Kidney (tissue), 14 donors: ENCODE results near the gene MAPKAP1. TPM values are rescaled to one million over a fixed set of nuclear protein-coding genes. Genes with fewer than 3 reads are reported as not detected.

ENCODE experiments used
- DNase-seq, 5 donors: peaks; one replicate each; pipeline ENCODE4 v3.0.0-alpha.2; 2013 to 2020
- FAIRE-seq: peaks from 2 replicates; lab custom pipeline; 2012; peaks lifted over from hg19 to GRCh38; lab: Jason Lieb, UNC
- H3K27ac ChIP-seq, 2 donors: one replicate each; pipeline ENCODE4 v1.7.0; 2013; ENCODE audit warnings: low read depth in 2 of 2, low read length in 2 of 2, inconsistent platforms in 1 of 2
- H3K27me3 ChIP-seq: one replicate; pipeline ENCODE4 v1.7.1; 2013; ENCODE audit warnings: low read length, inconsistent platforms; ENCODE audit not compliant: control insufficient read depth, insufficient read depth
- H3K36me3 ChIP-seq, 3 donors: one replicate each; pipeline versions ENCODE4 v1.7.0 to v1.7.1; 2013; ENCODE audit warnings: low read length in 3 of 3, control low read depth in 1 of 3, inconsistent platforms in 1 of 3; ENCODE audit not compliant: insufficient read depth in 3 of 3, control insufficient read depth in 2 of 3
- H3K4me1 ChIP-seq, 3 donors: one replicate each; pipeline versions ENCODE4 v1.7.0 to v1.7.1; 2013; ENCODE audit warnings: low read length in 3 of 3, inconsistent platforms in 1 of 3, low read depth in 1 of 3; ENCODE audit not compliant: control insufficient read depth in 2 of 3, insufficient read depth in 2 of 3
- H3K4me3 ChIP-seq, 3 donors: one replicate each; pipeline versions ENCODE4 v1.7.0 to v1.8.1; 2013; ENCODE audit warnings: low read length in 3 of 3, control low read depth in 1 of 3, inconsistent platforms in 1 of 3
- H3K9ac ChIP-seq, 3 donors: one replicate each; pipeline versions ENCODE4 v1.7.0 to v1.7.1; 2013; ENCODE audit warnings: low read length in 3 of 3, control low read depth in 1 of 3, inconsistent platforms in 1 of 3
- H3K9me3 ChIP-seq, 3 donors: one replicate each; pipeline versions ENCODE4 v1.7.0 to v1.7.1; 2013; ENCODE audit warnings: low read length in 3 of 3, control low read depth in 1 of 3, inconsistent platforms in 1 of 3; ENCODE audit not compliant: control insufficient read depth in 2 of 3, insufficient read depth in 1 of 3
- intact Hi-C: fragments of 100-400 bp; cut with DNase I; formaldehyde crosslinking; loops from one replicate; pipeline ENCODE4 v1.11.1; 2022
- polyA plus RNA-seq: library from polyadenylated mRNA; stranded (reverse); fragments of 350-450 nt; fragmentation: Illumina TruSeq; extraction: RNeasy Lipid Tissue Mini Kit (QIAGEN cat#74804); gene quantifications from one replicate; pipeline ENCODE4 v1.2.3, GENCODE V29; 2014; ENCODE audit warnings: low read depth, low replicate concordance; ENCODE audit not compliant: insufficient read depth
- total RNA-seq: library from RNA; stranded (reverse); fragmentation: NEBNext Ultra II Directional; extraction: Animal tissue kit (Norgen Biotek cat#: 25700); gene quantifications from one replicate; pipeline ENCODE4 v1.2.1, GENCODE V29; 2021
- TF ChIP-seq, protein P1 (sequence below): IDR thresholded peaks from 3 replicates; pipeline ENCODE4 v1.5.1; 2012; ENCODE audit warnings: mild to moderate bottlenecking, moderate library complexity, borderline replicate concordance; ENCODE audit not compliant: insufficient read depth; ENCODE audit errors: extremely low read depth
- donor health status: control.
- donor health status: control.
- donor health status: control.
- donor health status: control.
- donor health status: control.
- donor health status: DM: yes; HTN: yes; CAD: no.
- donor health status: Normal renal cell carcinoma (clear cell type).

The MAPKAP1 gene
- total and polyA plus RNA-seq, 2 donors from 2014 or later, result 70.5 to 99.4 TPM

DNA sequence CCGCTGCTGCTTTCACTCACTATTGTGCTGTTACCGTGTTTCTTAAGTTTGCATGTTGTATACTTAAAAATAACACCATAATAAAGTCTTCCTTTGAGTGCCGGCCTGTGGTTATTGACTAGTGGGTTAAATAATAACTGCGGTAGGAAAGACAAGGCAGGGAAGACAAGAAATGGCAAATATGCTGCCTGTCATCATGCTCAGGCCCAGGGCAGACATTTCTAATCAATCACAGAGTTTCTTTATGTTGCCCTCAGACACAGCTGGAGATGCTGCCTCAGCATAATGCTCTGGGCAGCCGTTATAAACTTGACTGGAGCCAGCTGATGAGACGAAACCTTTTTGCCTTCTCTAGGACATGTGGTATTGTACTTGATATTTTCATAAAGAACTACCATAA, 230.4 kb downstream of the MAPKAP1 start:
- Histone ChIP-seq H3K27me3 (no peaks in the 10 kb centered on the region), H3K36me3 (peaks cover 0 to 9% (median 2%) of the 10 kb centered on the region in 3 donors), H3K27ac (no peak overlapping the region), H3K9ac (no peak overlapping the region), H3K4me1 (peaks cover 0 to 5% (median 2%) of the 10 kb centered on the region in 3 donors), H3K9me3 (no peaks in the 10 kb centered on the region), H3K4me3 (no peak overlapping the region)
- TF ChIP-seq, protein P1, sequence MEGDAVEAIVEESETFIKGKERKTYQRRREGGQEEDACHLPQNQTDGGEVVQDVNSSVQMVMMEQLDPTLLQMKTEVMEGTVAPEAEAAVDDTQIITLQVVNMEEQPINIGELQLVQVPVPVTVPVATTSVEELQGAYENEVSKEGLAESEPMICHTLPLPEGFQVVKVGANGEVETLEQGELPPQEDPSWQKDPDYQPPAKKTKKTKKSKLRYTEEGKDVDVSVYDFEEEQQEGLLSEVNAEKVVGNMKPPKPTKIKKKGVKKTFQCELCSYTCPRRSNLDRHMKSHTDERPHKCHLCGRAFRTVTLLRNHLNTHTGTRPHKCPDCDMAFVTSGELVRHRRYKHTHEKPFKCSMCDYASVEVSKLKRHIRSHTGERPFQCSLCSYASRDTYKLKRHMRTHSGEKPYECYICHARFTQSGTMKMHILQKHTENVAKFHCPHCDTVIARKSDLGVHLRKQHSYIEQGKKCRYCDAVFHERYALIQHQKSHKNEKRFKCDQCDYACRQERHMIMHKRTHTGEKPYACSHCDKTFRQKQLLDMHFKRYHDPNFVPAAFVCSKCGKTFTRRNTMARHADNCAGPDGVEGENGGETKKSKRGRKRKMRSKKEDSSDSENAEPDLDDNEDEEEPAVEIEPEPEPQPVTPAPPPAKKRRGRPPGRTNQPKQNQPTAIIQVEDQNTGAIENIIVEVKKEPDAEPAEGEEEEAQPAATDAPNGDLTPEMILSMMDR, result no peak
- FAIRE-seq, result no peak
- intact Hi-C loops, result no loop called here
- DNase-seq, result peak in 2 of 5 donors; percentile 19 to 43

DNA sequence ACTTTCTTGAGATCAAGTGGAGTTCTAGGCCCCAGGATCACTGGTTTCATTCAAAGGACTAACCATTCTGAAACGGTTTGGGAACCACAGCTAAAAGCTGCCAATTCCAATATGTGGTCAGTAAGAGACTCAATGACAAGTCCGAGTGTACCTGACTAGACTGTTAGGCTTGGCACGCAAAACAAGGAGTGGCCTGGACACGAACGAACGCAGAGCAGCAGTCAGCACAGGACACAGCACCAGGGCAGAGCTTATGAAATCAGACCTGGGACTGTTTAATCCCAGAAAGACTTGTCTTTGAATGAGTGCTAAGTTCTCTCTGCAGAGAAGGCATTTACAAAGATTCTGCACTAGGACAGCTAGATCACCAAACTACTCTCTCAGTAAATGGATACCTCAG, 231.6 kb downstream of the MAPKAP1 start:
- TF ChIP-seq, protein P1, result no peak
- DNase-seq, result no peak
- intact Hi-C loops, result no loop called here
- Histone ChIP-seq H3K36me3 (peaks cover 0 to 9% (median 2%) of the 10 kb centered on the region in 3 donors), H3K4me1 (peaks cover 0 to 5% (median 5%) of the 10 kb centered on the region in 3 donors), H3K27me3 (no peaks in the 10 kb centered on the region), H3K9ac (no peak overlapping the region), H3K4me3 (no peak overlapping the region), H3K9me3 (no peaks in the 10 kb centered on the region), H3K27ac (no peak overlapping the region)
- no peak for FAIRE-seq

DNA sequence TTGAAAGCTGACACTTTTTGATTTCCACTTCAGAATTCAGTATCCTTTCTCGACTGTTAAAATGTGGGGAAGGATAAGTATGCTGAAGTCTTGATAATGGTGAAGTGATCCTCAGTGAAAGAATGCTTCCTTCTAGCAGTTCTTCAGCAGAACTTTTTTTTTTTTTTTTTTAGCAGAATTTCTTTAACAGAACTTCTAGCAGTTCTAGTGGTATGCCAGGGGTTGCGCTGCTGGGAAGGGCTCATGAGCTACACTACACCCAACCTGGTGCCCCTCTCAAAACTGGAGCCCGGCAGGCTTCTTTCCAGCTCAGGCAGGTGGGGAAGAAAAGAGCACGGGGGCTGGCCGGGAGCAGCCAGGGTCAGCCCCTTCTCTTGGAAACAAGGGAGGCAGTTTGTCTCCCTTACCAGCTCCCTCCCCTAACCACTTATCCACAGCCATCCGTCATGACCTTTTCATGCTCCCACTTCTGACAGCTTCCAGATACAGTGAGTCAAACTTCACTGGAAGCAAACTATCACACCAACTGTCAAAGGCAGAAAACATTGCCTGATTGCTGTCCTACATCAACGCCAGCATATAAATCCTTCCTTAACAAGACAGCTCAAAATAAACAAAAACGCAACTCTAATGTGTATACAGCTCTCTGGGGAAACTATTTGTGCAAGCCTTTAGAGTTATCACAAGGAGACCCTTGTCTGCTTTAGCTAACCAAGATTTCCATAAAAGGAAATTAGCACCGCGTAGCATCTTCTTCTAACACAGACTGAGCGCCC, 233.9 kb downstream of the MAPKAP1 start:
- Histone ChIP-seq H3K9me3 (no peaks in the 10 kb centered on the region), H3K27me3 (no peaks in the 10 kb centered on the region), H3K27ac (no peak overlapping the region), H3K9ac (no peak overlapping the region), H3K36me3 (peaks cover 0 to 9% (median 0%) of the 10 kb centered on the region in 3 donors), H3K4me3 (no peak overlapping the region), H3K4me1 (peaks cover 0 to 5% (median 5%) of the 10 kb centered on the region in 3 donors)
- intact Hi-C loops, result no loop called here
- DNase-seq (peak in 4 of 5 donors; percentile 38 to 73 (median 58)), FAIRE-seq (no peak)
- TF ChIP-seq, protein P1, result no peak
